OCI-LY1 (cell line): ENCODE data around the gene FOSB.

ENCODE experiments used
- H2AFZ ChIP-seq: fragments of 200-600 bp; sonication (generic), shearing (Covaris generic); 2 replicates; pipeline ENCODE4 v1.6.0; 2014; ENCODE audit warnings: antibody characterized with exemption, mild to moderate bottlenecking, low read length
- H3F3A ChIP-seq: fragments of 200-600 bp; sonication (generic), shearing (Covaris generic); 2 replicates; pipeline ENCODE4 v1.6.0; 2014; ENCODE audit warnings: mild to moderate bottlenecking, antibody characterized with exemption, low read length, moderate library complexity; ENCODE audit not compliant: insufficient read depth
- H3K27ac ChIP-seq: fragments of 200-600 bp; sonication (generic); 2 replicates; pipeline ENCODE4 v1.5.1; 2014; ENCODE audit warnings: low read length, mixed run types, mild to moderate bottlenecking, low read depth; ENCODE audit not compliant: poor library complexity, severe bottlenecking
- H3K27me3 ChIP-seq: fragments of 200-600 bp; sonication (generic); 2 replicates; pipeline ENCODE4 v1.6.0; 2014; ENCODE audit warnings: antibody characterized with exemption, mild to moderate bottlenecking, low read length, moderate library complexity; ENCODE audit not compliant: insufficient read depth
- H3K36me3 ChIP-seq: fragments of 200-600 bp; sonication (generic); 2 replicates; pipeline ENCODE4 v1.6.1; 2014; ENCODE audit warnings: mild to moderate bottlenecking, antibody characterized with exemption, low read length, moderate library complexity, mixed read lengths; ENCODE audit not compliant: insufficient read depth
- H3K4me1 ChIP-seq: fragments of 200-600 bp; sonication (generic); 2 replicates; pipeline ENCODE4 v1.5.1; 2014; ENCODE audit warnings: mild to moderate bottlenecking, low read length, moderate library complexity; ENCODE audit not compliant: insufficient read depth, severe bottlenecking
- H3K4me2 ChIP-seq: fragments of 200-600 bp; sonication (generic), shearing (Covaris generic); 2 replicates; pipeline ENCODE4 v1.6.1; 2014; ENCODE audit warnings: low read length
- H3K4me3 ChIP-seq: fragments of 200-600 bp; sonication (generic); 2 replicates; pipeline ENCODE4 v1.5.1; 2014; ENCODE audit warnings: low read length, low read depth, mild to moderate bottlenecking, mixed read lengths; ENCODE audit not compliant: poor library complexity, severe bottlenecking
- H3K79me2 ChIP-seq: fragments of 200-600 bp; shearing (Covaris generic); 2 replicates; pipeline ENCODE4 v1.6.1; 2016; ENCODE audit warnings: mixed run types, low read length, mixed read lengths; ENCODE audit not compliant: insufficient read depth
- H3K9ac ChIP-seq: fragments of 200-600 bp; sonication (generic), shearing (Covaris generic); 2 replicates; pipeline ENCODE4 v1.6.1; 2014; ENCODE audit warnings: mild to moderate bottlenecking, low read length, mixed read lengths
- H3K9me2 ChIP-seq: fragments of 200-600 bp; sonication (generic), shearing (Covaris generic); 2 replicates; pipeline ENCODE4 v1.6.1; 2014; ENCODE audit warnings: low read depth, mild to moderate bottlenecking, low read length, mixed read lengths
- H3K9me3 ChIP-seq: fragments of 200-600 bp; shearing (Covaris generic); 2 replicates; pipeline ENCODE4 v1.6.1; 2014; ENCODE audit warnings: low read length, mixed read lengths
- H4K20me1 ChIP-seq: fragments of 200-600 bp; sonication (generic), shearing (Covaris generic); 2 replicates; pipeline ENCODE4 v1.6.0; 2016; ENCODE audit warnings: mild to moderate bottlenecking, low read length; ENCODE audit not compliant: insufficient read depth
- EZH2 ChIP-seq: fragments of 200-600 bp; sonication (generic), shearing (Covaris generic); IDR thresholded peaks from 2 replicates; pipeline ENCODE4 v1.8.0; 2017; ENCODE audit warnings: borderline replicate concordance, mixed run types, mild to moderate bottlenecking, antibody characterized with exemption, low read length, moderate library complexity, mixed read lengths
- TF ChIP-seq, protein P1 (sequence below): fragments of 200-600 bp; sonication (generic), shearing (Covaris generic); IDR thresholded peaks from 2 replicates; pipeline ENCODE4 v1.5.1; 2017; ENCODE audit warnings: mild to moderate bottlenecking, antibody characterized with exemption, low read length, moderate library complexity, mixed read lengths

The FOSB gene

DNA sequence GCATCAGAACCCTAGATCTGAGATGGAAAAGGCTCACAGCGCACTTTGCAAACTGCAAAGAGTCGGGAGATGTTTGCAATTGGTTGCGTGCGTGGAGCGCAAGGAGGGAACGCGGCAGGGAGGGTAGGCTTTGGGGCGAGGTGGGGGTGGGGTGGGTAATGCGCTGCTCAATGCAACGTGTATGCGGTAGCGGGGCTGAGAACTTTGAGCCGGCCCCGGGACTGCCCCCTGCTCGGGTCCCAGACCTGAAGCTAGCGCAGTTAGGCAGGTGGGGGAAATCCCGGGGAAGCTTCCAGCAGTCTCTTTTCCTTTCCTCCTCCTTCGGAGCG is 971 bp downstream of the FOSB start:
- Histone ChIP-seq H2AFZ (no peak overlapping the region), H3K9me2 (no peaks in the 10 kb centered on the region), H3K27ac (peak overlapping the region; percentile 19), H3K36me3 (no peaks in the 10 kb centered on the region), H3F3A (no peaks in the 10 kb centered on the region), H4K20me1 (no peaks in the 10 kb centered on the region), H3K4me3 (peak overlapping the region; percentile 74), H3K9ac (peak overlapping the region; percentile 56), H3K4me1 (peaks cover 27% of the 10 kb centered on the region), H3K79me2 (no peaks in the 10 kb centered on the region), H3K9me3 (no peaks in the 10 kb centered on the region), H3K4me2 (peak overlapping the region; percentile 96), H3K27me3 (peaks cover 9% of the 10 kb centered on the region)
- no peak for TF ChIP-seq EZH2
- TF ChIP-seq, protein P1, sequence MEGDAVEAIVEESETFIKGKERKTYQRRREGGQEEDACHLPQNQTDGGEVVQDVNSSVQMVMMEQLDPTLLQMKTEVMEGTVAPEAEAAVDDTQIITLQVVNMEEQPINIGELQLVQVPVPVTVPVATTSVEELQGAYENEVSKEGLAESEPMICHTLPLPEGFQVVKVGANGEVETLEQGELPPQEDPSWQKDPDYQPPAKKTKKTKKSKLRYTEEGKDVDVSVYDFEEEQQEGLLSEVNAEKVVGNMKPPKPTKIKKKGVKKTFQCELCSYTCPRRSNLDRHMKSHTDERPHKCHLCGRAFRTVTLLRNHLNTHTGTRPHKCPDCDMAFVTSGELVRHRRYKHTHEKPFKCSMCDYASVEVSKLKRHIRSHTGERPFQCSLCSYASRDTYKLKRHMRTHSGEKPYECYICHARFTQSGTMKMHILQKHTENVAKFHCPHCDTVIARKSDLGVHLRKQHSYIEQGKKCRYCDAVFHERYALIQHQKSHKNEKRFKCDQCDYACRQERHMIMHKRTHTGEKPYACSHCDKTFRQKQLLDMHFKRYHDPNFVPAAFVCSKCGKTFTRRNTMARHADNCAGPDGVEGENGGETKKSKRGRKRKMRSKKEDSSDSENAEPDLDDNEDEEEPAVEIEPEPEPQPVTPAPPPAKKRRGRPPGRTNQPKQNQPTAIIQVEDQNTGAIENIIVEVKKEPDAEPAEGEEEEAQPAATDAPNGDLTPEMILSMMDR, result no peak

DNA sequence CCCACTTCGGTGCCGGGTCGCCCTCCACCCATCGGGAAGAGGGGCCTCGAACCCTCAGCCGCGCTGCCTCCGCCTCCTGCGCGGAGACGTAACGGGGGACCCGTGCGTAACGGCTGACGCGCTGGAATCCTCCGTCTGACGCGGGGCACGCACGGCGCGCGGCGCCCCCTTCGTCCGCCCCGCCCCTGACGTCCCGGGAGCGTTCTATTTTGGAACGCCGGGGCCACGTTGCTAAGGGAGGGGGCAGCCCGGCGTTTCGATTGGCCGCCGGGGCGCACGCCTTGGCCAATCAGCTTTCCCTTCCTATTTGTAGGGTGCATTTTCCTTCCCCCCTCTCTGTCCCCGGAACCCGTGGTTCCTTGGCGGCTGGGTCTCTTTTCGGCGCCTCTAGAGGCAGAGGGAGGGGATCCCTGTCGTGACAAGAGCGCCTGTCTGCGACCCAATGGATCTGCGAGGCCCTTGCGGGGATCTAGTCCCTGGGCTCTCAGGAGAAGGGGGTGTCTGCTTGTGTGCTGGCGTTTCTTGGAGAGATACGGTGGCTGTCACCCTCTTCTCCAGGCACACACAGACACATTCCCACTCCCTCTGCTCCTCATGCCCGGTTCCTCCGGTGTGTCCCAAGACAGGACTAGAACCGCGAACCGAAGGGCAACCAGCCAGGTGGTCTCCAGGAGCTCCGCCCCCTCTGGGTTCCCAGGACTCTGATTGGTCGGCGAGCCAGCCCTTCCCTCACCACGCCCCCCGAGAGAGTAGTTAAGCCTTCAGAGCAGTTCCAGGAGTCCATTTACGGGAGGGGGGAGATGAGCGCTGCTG is 1.5 kb downstream of the FOSB start:
- no peaks in the 10 kb centered on the region for H4K20me1 ChIP-seq
- peak overlapping the region; percentile 81 for H3K27ac ChIP-seq
- no peak overlapping the region for H2AFZ ChIP-seq
- no peaks in the 10 kb centered on the region for H3F3A ChIP-seq
- no peaks in the 10 kb centered on the region for H3K36me3 ChIP-seq
- H3K27me3 ChIP-seq, result peaks cover 7% of the 10 kb centered on the region
- peaks cover 27% of the 10 kb centered on the region for H3K4me1 ChIP-seq
- TF ChIP-seq, protein P1, result no peak
- no peak for TF ChIP-seq EZH2
- H3K9me3 ChIP-seq, result no peaks in the 10 kb centered on the region
- no peaks in the 10 kb centered on the region for H3K9me2 ChIP-seq
- peak overlapping the region; percentile 74 for H3K9ac ChIP-seq
- peak overlapping the region; percentile 96 for H3K4me2 ChIP-seq
- H3K79me2 ChIP-seq, result no peaks in the 10 kb centered on the region
- H3K4me3 ChIP-seq, result peak overlapping the region; percentile 74

DNA sequence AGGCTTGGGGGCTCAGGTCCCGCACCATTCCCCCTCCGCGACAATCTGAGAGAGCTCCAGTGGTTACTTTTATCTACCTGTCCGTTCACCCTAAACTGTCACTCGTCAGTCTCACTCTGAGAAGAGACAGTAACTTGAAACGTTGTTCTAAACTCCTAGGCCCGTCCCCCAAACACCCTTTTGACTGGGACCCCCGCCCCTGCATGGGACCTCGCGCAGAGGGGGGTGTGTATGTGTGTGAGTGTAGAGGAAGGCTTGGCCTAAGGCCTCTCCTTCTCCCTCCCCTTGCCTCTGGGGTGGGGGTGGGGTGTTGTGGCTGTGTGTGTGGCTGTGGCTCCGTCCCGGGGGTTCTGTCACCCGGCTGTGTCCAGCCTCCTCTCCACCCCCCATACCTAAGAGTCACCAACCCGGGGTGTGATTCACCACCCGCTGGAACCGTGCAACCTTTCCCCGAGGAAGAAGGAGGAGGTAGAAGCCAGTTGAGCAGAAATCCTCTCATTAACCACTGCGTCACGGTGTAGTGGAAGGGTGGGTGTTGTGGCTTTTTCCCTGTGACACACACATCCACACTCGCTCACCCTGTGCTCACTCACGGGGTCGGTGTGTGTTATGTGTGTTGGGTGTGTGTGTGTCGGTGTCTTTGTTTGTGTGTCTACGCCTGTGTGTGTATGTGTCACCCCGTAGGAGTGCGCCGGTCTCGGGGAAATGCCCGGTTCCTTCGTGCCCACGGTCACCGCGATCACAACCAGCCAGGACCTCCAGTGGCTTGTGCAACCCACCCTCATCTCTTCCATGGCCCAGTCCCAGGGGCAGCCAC is 2.4 kb downstream of the FOSB start:
- Histone ChIP-seq H3K79me2 (no peaks in the 10 kb centered on the region), H3K9me3 (no peaks in the 10 kb centered on the region), H3K36me3 (no peaks in the 10 kb centered on the region), H4K20me1 (no peaks in the 10 kb centered on the region), H3K9me2 (no peaks in the 10 kb centered on the region), H3K4me3 (peak overlapping the region; percentile 74), H3K4me2 (peak overlapping the region; percentile 96), H3K27me3 (peaks cover 8% of the 10 kb centered on the region), H3F3A (no peaks in the 10 kb centered on the region), H3K9ac (peak overlapping the region; percentile 74; the same call in 1 of the 2 replicates), H2AFZ (no peak overlapping the region), H3K27ac (no peak overlapping the region), H3K4me1 (peaks cover 27% of the 10 kb centered on the region)
- TF ChIP-seq, protein P1, result no peak
- no peak for TF ChIP-seq EZH2
